Vagina (tissue), 2 donors: ENCODE measurements around the gene NCBP1.

Experiments used
- CTCF ChIP-seq, 3 experiments: fragments of 450-650 bp in 2 of 3; fragments of 200-600 bp in 1 of 3; sonication (generic) in 1 of 3; IDR thresholded peaks; one replicate each; pipeline ENCODE4 v1.5.1; 2017 to 2019; ENCODE audit warnings: antibody characterized with exemption in 3 of 3, mild to moderate bottlenecking in 2 of 3, moderate library complexity in 2 of 3
- POLR2AphosphoS5 ChIP-seq, 2 donors: sonication (generic); formaldehyde crosslinking; IDR thresholded peaks; one replicate each; pipeline ENCODE4 v1.9.0; 2017; ENCODE audit warnings: antibody characterized with exemption in 2 of 2, mild to moderate bottlenecking in 2 of 2, low read depth in 1 of 2; ENCODE audit not compliant: insufficient read depth in 1 of 2

- TF ChIP-seq POLR2AphosphoS5 (IDR thresholded peaks at IDR 0.05; ENCODE audit: insufficient read depth in 1 of 2, low read depth in 1 of 2) (no peak), CTCF (IDR thresholded peaks at IDR 0.05) (no peak)
These were observed 37.0 kb downstream of the NCBP1 start for GRCh38 chr9:97670586-97670985.
